SH-SY5Y (cell line): ENCODE results near the gene BRAT1.

Experiments
- GATA2 ChIP-seq: IDR thresholded peaks from 2 replicates; pipeline ENCODE4 v1.6.1; 2011; ENCODE audit warnings: mild to moderate bottlenecking, low read depth, low read length
- GATA3 ChIP-seq: IDR thresholded peaks from 2 replicates; pipeline ENCODE4 v1.6.1; 2011; ENCODE audit warnings: low read depth, mild to moderate bottlenecking, low read length, moderate library complexity

DNA sequence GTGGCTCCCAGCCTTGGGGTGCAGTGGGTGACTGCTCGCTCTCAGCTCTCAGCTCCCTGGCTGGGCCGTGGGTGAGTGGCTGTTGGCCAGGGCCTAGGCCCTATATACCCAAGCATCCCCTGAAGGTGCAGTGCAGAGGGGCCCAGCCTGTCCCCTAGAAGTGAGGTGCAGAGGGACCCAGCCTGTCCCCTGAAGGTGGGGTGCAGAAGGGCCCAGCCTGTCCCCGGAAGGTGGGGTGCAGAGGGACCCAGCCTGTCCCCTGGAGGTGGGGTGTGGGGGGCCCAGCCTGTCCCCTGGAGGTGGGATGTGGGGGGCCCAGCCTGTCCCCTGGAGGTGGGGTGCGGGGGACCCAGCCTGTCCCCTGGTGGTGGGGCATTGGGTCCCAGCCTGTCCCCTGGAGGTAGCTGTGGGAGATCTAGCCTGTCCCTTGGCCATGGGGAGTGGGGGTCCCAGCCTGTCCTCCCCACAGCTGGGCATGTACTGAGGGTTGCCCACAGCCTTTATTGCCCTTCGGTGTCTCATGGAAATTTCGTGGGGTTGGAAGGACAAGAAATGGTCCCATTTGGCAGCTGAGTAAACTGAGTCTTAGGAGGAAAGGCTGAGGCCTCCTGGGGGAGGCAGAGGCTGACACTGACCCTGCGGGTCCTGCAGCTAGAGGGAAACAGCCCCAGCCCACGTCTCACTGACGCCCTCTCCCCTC lies 53.2 kb downstream of the BRAT1 start:
- TF ChIP-seq GATA2 (no peak), GATA3 (no peak)
